Fibroblast of peridontal ligament (primary cell): ENCODE measurements around the gene CASKIN1.

ENCODE experiments used
- DNase-seq: peaks from one replicate; pipeline ENCODE4 v3.0.0-alpha.2; 2010; ENCODE audit errors: extremely low read depth

The CASKIN1 gene

DNA sequence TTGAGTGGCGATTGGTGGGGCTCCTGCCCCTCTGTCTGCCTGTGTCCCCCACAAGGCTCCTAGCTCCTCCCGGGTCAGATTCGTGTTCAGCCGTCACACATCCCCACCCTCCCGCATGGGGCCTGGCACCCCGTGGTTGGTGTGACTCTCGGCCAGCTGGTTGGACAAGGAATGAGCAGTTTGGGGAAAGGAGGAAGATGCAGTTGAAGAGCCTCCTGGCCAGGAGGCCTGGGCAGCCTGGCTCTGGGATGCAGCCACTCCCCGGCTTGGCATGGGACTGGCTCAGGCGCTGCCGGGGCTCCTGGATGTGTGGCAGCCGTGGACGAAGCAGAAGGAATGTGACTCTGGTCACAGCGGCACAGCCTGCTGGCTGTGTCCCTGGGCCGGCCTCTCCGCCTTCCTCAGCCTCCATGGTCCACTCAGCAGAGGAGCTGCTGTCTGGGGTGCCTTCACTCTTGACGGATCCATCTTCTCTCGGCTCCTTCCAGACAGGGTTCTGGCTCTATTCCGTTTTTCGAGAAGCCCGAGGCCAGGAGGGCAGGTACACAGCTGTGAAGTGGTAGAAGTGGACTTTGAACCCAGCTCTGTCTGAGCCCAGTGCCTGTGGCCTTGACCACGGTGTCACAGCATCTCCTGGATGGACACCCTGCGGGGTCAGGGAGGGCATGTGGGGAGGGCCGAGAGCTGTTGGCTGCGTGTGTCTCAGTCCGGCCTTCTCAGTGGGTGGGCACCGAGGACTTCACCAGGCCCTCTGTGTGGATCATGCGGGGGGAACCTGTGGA is 38.7 kb downstream of the CASKIN1 start:
- no peak for DNase-seq

- DNase-seq = no peak
Measured at GRCh38 chr16:2156849-2157224, 39.6 kb downstream of the CASKIN1 start.

DNA sequence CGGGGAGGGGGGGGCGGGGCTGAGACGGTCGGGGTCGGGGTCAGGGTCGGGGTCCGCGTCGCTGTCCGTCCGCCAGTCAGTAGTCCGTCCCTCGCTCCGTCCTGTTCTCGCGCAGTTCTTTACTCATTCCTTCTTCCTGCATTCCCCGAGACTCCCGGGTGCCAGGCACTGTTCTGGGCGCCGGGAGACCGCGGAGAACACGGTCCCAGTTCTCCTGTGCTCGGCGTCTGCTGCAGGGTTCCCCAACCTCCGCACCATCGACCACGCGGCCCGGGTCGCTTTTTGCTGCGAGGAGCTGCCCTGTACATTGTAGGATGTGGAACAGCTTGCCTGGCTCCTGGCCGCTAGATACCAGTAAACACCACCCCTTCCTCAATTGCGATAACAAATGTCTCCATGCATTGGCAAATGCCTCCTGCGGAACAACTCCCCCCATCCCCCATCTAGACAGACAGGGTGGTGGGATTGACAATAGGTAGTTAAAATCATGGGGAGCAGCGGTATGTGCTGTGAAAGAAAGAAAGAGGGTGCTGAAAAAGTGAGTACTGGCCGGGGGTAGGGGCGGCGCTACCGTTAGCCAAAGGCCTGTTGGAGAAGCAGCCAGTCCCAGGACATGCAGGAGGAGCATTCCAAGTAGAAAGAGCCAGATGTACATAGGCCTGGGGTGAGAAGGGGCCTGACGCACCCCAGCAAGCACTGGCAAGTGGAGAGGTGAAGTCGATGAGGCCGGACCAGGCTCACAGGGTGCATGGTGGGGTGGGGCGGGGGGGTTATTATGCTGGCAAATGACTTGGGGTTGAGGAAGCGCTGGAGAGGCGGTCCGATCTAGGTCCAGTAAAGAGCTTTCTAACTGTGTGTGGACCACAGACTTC is 40.2 kb downstream of the CASKIN1 start:
- DNase-seq = peak; percentile 65

- peak; percentile 100 for DNase-seq
Measured at GRCh38 chr16:2155091-2155950, 41.1 kb downstream of the CASKIN1 start, which contains the start of gene TRAF7. Gene TRAF7 (plus strand): TSS chr16:2155782. CDS start chr16:2163921, 8,139 bp downstream.

DNA sequence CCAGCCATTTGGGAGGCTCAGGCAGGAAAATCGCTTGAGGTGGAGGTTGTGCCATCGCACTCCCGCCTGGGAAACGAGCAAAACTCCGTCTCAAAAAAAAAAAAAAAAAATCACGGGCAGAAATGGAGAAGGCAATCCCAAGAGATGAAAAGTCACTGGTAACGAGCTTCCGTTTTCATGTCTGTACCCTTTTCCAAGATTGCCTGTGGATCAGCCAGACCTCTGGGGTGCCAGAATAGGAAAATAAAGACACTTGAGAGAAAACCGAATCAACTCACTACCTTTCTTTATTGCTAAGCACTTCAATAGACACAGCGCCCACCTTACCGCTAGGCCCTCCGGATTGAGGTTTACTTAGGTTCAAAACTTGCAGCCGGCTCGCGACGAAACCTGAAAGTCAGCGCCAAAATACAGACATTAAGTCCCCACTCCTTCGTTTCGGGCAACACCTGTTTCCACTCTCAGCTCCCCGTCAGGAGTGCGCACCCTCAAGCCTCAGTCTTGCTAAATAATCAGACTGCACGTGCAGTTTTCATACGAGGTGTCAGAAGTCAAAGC is 41.8 kb downstream of the CASKIN1 start:
- DNase-seq = no peak

GRCh38 chr16:2152695-2153506 is 43.5 kb downstream of the CASKIN1 start:
- DNase-seq = no peak

DNA sequence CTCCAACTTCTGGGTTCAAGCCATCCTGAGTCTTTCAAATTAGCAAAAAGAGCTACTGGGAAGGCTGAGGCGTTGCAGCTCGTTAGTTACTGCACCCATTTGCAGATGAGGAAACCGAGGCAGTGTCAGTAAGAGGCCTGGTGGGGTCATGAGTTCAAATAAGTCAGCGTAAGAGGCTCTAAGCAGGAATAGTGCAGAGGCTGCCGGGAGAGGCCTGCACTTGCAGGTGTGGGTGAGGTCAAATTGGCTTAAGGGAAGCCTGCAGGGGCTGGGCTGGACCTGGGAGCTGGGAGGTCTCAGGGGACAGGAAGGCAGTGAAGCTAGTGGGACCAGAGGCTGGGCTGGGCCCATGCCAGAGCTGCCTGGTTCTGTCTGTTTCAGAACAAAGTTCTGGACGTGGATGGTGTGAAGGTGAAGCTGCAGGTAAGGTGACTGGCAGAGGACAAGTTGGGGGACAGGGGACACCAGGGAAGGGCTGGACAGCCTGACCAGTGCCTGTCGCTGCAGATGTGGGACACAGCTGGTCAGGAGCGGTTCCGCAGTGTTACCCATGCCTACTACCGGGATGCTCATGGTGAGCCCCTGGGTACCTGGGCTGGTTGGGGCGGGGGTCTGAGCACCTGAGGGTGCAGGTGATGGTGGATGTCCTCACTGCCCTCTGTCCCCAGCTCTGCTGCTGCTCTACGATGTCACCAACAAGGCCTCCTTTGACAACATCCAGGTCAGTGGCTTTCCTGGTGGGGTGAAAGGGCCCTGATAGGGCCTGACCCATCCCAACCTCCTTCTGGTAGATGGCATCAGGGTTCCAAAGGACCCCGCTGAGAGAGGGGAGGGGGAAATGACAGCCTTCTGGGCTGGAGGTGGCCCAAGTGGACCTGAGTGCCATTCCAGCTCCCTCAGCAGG is 45.0 kb downstream of the CASKIN1 start:
- no peak for DNase-seq

DNA sequence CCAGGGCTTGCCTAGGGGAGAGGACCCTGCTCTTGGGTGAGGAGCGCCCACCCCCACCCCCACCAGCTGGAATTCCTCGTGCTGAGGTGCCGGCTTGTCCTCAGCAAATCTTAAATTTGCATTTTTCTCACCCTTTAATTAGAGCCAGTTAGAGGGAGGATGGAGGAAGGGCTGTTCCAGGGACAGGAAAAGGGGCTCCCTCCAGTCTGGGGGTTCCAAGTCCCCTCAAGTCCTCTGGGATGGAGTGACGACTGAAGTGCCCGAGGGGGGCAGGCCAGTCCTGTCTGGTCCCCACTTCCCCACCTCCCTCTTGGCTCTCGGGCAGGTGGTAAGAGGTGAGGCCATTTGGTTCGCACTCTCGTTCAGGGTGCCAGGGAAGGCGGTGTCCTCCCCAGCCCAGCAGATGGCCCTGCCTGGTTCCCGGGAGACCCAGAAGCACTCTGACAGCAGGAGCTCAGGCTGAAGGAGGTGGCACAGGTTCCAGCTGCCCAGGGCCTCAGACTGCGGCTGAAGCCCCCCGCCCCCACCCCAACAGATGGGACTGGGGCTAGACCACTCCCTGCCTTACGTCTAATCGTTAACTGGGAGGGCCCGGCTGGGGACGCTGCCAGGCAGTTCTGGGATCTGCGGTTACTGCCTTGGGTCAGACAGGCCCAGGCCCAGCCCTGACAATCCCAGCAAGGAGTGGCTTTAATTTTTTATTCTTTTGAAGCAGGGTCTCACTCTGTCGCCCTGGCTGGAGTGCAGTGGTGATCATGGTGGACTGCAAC is 45.8 kb downstream of the CASKIN1 start:
- no peak for DNase-seq

GRCh38 chr16:2149630-2150417 is 46.6 kb downstream of the CASKIN1 start:
- DNase-seq = no peak

DNA sequence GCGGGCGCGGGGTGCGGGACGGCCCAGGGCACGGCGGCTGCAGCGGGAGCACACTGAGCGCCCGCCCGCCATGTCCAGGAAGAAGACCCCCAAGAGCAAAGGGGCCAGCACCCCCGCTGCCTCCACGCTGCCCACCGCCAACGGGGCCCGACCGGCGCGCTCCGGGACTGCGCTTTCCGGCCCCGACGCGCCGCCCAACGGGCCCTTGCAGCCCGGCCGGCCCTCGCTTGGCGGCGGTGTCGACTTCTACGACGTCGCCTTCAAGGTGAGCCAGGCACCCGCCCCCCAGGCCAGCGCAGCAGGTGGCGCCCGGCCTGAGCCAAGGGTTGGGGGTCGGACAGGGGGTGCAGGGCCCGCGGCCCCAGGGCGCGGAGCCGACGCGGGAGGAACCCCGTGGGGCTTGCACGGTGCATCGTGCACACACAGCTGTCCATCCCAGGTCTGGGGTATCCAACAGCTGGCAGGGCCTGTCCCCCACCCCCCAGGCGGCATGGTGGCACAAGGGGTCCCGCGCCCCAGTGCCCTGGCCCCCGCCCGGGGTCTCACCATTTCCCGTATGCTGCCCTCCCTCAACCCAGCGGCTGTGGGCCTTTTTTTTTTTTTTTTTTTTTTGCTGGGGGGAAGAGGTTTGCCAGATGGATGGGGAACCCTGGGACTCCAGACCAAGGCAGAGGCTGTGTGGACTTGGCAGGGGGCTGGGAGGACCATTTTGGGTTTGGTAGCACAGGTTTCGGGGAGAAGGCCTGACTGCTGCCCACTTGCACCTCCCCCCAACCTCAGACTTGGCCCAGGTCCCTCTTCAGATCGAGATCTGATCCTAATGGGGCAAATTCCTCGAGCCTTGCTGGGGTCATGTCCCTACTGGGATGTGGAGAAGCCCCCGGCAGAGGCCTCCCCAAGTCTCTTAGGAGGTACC is 47.4 kb downstream of the CASKIN1 start:
- DNase-seq = no peak

DNA sequence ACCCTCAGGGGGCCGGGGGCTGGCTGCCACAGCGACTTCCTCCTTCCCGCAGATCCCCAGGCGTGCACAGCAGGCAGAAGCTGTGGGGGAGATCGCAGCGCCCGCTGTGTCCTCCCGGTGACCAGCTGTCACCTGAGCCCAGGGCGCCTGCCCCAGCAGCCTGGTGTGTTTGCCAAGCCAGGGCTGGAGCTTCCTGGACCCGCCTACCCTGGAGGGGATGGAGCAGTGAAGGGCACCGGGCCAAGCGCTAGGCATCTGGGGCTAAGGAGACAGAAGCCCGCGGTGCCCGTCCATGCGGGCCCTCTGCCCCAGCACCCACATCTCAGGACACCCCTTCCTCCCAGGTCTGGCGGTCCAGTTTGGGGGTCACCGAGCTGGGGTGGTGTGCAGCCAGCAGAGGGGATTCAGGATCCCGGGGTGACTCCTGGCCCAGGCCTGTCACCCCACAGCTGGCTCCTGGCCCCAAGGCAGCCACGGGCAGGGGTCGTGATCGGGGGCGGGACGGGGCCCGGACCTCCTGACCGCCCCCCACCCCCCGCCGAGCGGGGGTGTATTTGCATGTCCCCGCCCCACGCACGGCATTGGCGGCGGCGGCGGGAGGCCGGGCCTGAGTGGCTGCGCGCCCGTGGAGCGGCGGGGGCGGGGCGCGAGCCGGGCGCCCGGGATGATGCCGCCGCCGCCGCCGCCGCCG is 48.3 kb downstream of the CASKIN1 start, which contains the start of gene RAB26:
Gene RAB26, plus strand, starts transcription at position 645 of the 691 bp plus-strand sequence. CDS start 159 bp downstream, outside the sequence.
- DNase-seq = peak; percentile 24

GRCh38 chr16:2147378-2147777 is 49.0 kb downstream of the CASKIN1 start:
- DNase-seq = no peak

DNA sequence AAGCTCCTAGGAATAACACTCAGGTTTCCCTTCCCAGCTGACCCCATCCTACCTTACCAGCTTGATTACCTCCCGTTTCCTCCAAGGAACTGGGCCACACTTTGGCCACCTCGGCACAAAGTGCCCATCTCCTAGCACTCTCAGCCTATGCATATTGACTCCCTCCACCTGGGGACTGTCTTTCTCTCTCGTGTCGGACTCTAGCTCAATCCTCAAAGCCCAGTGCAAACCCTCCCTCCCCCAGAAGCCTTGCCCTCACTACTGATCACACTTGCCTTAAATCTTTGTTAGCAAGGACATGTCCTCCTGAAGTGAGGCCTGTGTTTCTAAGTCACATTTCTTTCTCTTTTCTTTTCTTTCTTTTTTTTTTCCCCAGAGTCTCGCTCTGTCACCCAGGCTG is 50.6 kb downstream of the CASKIN1 start:
- DNase-seq = no peak

- DNase-seq = no peak
Measured at GRCh38 chr16:2143878-2144485, 52.4 kb downstream of the CASKIN1 start.

GRCh38 chr16:2142942-2143877 is 53.2 kb downstream of the CASKIN1 start:
- DNase-seq = no peak
